Chondrocyte (in vitro differentiated cells): ENCODE data around the gene NWD2. TPM values are rescaled to one million over a fixed set of nuclear protein-coding genes. Genes with fewer than 3 reads are reported as not detected.
"Not testable (repeated sequence)": the region's sequence is repeated elsewhere in the genome, so short reads cannot be mapped to it uniquely, and the experiment has no call there.

ENCODE experiments used
- DNase-seq: peaks from one replicate; pipeline ENCODE4 v3.0.0; 2021; ENCODE audit warnings: mixed read lengths, low spot score
- H3K27ac Mint-ChIP-seq: one replicate; pipeline ENCODE4 v1.8.0; 2021; ENCODE audit warnings: mild to moderate bottlenecking, moderate library complexity, mixed read lengths; ENCODE audit not compliant: unreplicated experiment
- H3K27me3 Mint-ChIP-seq: 2 replicates; pipeline ENCODE4 v1.8.0; 2021; ENCODE audit warnings: low read depth, mixed read lengths
- H3K36me3 Mint-ChIP-seq: 2 replicates; pipeline ENCODE4 v1.8.0; 2021; ENCODE audit warnings: low read depth, mixed read lengths
- H3K4me1 Mint-ChIP-seq: 2 replicates; pipeline ENCODE4 v1.8.0; 2021; ENCODE audit warnings: low read depth, mild to moderate bottlenecking, mixed read lengths
- H3K4me3 Mint-ChIP-seq: one replicate; pipeline ENCODE4 v1.8.0; 2021; ENCODE audit warnings: mild to moderate bottlenecking, moderate library complexity, mixed read lengths; ENCODE audit not compliant: unreplicated experiment
- H3K9me3 Mint-ChIP-seq: 2 replicates; pipeline ENCODE4 v1.8.0; 2021; ENCODE audit warnings: low read depth, mixed read lengths
- long read RNA-seq: library from polyadenylated mRNA; stranded (forward); transcript quantifications from one replicate; pipeline ENCODE4 v2.0.0, GENCODE V29; 2021
- total RNA-seq: library from RNA; stranded (reverse); gene quantifications from 3 replicates; pipeline ENCODE4 v1.2.1, GENCODE V29; 2021
- TF ChIP-seq, protein P1 (sequence below): fragments of 200-600 bp; sonication (generic); IDR thresholded peaks from 2 replicates; pipeline ENCODE4 v1.5.0; 2021; ENCODE audit warnings: antibody characterized with exemption, mild to moderate bottlenecking, moderate library complexity

NWD2 gene, protein sequence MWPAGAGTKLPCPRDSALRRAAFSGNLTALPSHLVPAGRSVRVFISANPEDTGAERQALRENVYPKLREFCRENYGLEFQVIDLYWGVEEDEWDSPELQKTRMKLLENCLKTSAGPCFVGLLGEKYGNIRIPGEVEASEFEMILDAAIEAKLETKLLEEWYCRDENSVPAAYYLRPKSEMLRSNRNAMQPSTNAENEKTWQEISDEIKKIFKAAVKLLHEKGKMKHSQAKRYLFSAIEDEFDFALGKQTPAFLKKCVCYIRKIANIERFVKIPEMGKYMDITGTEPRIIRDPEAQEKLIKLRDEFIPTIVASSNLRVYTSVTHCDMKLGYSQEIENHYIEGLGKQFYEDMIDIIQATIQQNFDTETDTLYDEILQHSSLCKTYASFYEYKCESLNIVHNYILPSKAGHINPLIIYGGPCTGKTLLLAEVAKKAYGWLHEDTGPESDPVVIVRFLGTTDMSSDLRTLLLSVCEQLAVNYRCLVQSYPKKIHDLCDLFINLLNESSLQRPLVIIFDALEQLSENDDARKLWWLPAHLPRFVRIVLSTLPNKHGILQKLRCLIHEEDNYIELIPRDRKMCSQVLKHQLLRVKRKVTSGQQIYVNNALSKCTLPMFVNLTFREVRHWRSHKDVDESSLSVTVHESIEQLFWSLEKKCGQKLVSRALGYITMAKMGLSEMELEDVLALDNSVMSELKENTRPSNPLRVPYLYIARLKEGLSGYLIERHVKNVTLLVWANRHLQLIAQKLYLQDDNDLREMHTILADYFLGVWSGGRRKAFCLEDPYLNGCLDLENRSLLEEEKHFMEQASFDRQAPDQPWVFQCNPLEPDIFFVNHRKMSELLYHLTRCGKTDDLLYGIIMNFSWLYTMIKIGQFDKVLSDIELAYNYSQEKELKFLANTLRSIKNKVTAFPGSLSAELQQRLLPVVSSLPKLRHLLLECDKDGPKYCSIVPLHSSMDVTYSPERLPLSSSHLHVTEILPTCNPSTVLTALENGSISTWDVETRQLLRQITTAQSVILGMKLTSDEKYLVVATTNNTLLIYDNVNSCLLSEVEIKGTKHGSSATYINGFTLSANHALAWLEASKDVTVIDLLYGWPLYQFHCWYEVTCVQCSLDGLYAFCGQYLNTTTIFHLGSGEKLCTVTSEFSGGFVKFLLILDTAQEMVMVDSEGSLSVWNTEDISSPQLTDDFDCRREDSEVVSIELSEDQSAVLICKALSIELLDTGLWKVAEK (N-terminal part only)
- not detected in 3 replicates for total RNA-seq
- long read RNA-seq = 0 reads

DNA sequence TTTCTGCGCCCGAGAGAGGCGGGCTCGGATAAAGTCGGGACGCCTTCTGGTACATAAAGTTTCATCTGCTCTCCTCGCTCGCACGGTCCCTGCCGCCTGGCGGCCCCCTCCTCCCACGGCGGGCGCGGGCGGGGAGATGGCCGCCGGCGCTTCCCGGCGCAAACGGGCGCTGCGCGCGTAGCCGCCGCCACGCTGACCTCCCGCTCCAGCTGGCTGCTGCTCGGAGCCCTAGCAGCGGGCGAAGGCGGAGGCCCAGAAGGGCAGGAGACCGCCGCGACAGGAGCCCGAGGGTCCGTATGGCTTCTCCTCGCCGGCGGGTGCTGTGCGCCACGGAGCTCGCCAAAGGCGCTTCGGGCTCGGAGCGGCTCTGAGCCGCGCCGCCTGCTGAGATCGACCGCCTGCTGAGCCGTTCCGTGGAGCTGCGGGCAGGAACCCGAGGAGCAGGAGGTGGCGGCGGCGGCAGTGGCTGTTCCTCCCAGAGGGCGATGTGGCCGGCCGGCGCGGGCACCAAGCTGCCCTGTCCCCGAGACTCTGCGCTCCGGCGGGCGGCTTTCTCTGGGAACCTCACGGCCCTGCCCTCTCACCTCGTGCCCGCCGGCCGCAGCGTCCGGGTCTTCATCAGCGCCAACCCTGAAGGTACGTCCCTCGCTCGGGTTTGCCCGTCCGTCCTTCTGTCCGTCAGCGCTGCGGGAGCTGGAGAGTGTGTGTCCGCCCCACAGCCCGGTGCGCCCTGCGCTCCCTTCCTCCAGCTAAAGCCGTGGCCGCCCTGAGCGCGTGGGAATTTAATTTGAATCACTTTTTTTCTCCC lies at the start of gene NWD2:
TSS of gene NWD2 (plus strand) at position 161 of the 808 bp plus-strand sequence. CDS start at position 486, 325 bp downstream.
- DNase-seq = peak; percentile 86
- Mint-ChIP-seq H3K9me3 (no peaks in the 10 kb centered on the region), H3K4me3 (no peak within 1 kb of the TSS), H3K27ac (no peak within 1 kb of the TSS), H3K27me3 (peaks cover 78% of the 10 kb centered on the region), H3K36me3 (no peaks in the 10 kb centered on the region), H3K4me1 (peaks cover 6% of the 10 kb centered on the region)
- TF ChIP-seq, protein P1, sequence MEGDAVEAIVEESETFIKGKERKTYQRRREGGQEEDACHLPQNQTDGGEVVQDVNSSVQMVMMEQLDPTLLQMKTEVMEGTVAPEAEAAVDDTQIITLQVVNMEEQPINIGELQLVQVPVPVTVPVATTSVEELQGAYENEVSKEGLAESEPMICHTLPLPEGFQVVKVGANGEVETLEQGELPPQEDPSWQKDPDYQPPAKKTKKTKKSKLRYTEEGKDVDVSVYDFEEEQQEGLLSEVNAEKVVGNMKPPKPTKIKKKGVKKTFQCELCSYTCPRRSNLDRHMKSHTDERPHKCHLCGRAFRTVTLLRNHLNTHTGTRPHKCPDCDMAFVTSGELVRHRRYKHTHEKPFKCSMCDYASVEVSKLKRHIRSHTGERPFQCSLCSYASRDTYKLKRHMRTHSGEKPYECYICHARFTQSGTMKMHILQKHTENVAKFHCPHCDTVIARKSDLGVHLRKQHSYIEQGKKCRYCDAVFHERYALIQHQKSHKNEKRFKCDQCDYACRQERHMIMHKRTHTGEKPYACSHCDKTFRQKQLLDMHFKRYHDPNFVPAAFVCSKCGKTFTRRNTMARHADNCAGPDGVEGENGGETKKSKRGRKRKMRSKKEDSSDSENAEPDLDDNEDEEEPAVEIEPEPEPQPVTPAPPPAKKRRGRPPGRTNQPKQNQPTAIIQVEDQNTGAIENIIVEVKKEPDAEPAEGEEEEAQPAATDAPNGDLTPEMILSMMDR = no peak

DNA sequence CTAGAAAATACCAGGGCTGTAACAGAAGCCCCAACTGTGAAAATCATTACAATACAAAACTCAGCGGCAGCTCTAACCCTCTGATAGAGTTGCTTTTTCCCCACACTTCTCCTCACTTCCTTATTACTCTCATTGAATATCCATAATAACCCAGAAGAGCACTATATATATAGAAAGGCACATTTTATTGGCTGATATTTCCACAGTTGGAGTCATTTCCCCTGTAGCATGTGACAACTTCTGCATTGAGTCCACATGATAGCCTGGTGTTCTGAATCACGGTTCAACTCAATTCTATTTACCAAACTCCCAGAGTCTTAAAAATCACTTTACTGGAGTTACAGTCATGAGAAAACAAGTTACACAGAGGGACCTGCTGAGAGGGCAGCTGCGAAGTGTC lies 46.6 kb upstream of the NWD2 start:
- DNase-seq = no peak
- H3K27ac Mint-ChIP-seq = no peak overlapping the region
- no peak overlapping the region for H3K4me3 Mint-ChIP-seq
- H3K9me3 Mint-ChIP-seq = peaks cover 10% of the 10 kb centered on the region
- no peaks in the 10 kb centered on the region for H3K36me3 Mint-ChIP-seq
- H3K4me1 Mint-ChIP-seq = no peaks in the 10 kb centered on the region
- H3K27me3 Mint-ChIP-seq = no peaks in the 10 kb centered on the region
- TF ChIP-seq, protein P1 = no peak

DNA sequence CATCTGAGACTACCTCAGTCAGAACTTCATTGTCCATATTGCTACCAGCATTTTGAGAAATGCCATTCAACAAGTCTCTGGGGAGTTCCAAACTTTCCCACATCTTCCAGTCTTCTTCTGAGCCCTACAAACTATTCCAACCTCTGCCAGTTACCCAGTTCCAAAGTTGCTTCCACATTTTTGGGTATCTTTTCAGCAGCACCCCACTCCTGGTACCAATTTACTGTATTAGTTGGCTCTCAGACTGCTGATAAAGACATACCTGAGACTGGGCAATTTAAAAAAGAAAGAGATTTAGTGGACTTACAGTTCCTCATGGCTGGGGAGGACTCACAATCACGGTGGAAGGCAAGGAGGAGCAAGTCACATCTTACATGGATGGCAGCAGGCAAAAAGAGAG lies 39.8 kb upstream of the NWD2 start:
- H3K27me3 Mint-ChIP-seq, H3K4me3 Mint-ChIP-seq, H3K36me3 Mint-ChIP-seq, H3K4me1 Mint-ChIP-seq, DNase-seq, H3K27ac Mint-ChIP-seq: not testable (repeated sequence)
- peaks cover 15% of the 10 kb centered on the region for H3K9me3 Mint-ChIP-seq

DNA sequence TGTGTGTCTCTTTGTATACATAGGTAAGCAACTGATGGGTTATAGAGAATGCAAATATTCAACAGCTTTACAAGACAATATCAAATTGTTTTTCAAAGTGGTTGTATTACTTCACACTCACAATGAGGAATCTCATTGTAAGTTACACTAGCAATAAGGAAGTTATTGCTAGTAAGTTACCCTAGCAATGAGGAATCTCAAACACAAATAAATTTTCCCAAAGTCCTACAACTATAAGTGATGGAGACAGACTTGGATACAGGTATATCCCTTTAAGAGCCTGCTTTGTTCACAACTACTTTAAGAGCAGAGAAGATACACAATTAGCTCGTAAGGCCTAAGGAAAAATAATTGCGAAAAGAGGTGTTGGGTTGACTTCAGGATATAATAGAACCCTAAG lies 28.3 kb upstream of the NWD2 start:
- H3K27me3 Mint-ChIP-seq = peaks cover 15% of the 10 kb centered on the region
- no peak overlapping the region for H3K27ac Mint-ChIP-seq
- TF ChIP-seq, protein P1 = no peak
- H3K36me3 Mint-ChIP-seq = no peaks in the 10 kb centered on the region
- no peak for DNase-seq
- no peak overlapping the region for H3K4me3 Mint-ChIP-seq
- H3K9me3 Mint-ChIP-seq = no peaks in the 10 kb centered on the region
- no peaks in the 10 kb centered on the region for H3K4me1 Mint-ChIP-seq

DNA sequence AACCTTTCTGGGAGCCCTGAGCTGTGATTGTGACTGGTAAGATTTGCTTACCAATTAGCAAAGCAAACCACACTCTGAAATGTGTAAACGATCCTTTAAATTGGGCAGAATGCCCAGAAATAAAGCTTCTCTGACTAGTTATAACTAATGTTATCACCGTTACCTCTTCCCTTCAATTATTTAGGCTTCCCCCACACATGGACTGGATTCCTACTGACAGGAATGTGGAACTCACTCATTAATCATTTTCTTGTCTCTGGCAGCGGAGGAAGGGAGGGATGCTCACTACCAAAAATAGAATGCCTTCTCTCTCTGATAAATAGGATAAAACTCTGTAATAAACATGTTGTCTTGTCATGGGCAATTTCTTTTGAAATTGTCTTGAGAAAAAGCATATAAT lies 25.3 kb upstream of the NWD2 start:
- H3K4me1 Mint-ChIP-seq = no peaks in the 10 kb centered on the region
- H3K27me3 Mint-ChIP-seq = peaks cover 13% of the 10 kb centered on the region
- H3K4me3 Mint-ChIP-seq = no peak overlapping the region
- TF ChIP-seq, protein P1 = no peak
- no peaks in the 10 kb centered on the region for H3K36me3 Mint-ChIP-seq
- H3K27ac Mint-ChIP-seq = no peak overlapping the region
- no peak for DNase-seq
- H3K9me3 Mint-ChIP-seq = no peaks in the 10 kb centered on the region
